Left ventricle myocardium inferior (tissue), 1 donor: Measurements from ENCODE around the gene C14orf119. TPM values are rescaled to one million over a fixed set of nuclear protein-coding genes. Genes with fewer than 3 reads are reported as not detected.
A peak's percentile ranks its signal among the peaks of the same experiment; 100 is the strongest.

Source experiments
- DNase-seq: peaks from one replicate; pipeline ENCODE4 v3.0.0-alpha.2; 2020
- H3K27ac ChIP-seq: fragments of 200-600 bp; replicated peaks from 2 replicates; pipeline ENCODE4 v1.8.0; 2021
- H3K27me3 ChIP-seq: fragments of 200-600 bp; 2 replicates; pipeline ENCODE4 v1.8.0; 2021; ENCODE audit warnings: low read depth
- H3K36me3 ChIP-seq: fragments of 200-600 bp; 2 replicates; pipeline ENCODE4 v1.8.0; 2021
- H3K4me1 ChIP-seq: fragments of 200-600 bp; 2 replicates; pipeline ENCODE4 v1.8.0; 2021
- H3K4me3 ChIP-seq: fragments of 200-600 bp; 2 replicates; pipeline ENCODE4 v1.8.0; 2021; ENCODE audit warnings: mild to moderate bottlenecking, moderate library complexity
- H3K9me3 ChIP-seq: fragments of 200-600 bp; replicated peaks from 2 replicates; pipeline ENCODE4 v1.8.0; 2021
- CTCF ChIP-seq: fragments of 200-600 bp; IDR thresholded peaks from 2 replicates; pipeline ENCODE4 v1.8.0; 2021; ENCODE audit warnings: antibody characterized with exemption, mild to moderate bottlenecking, borderline replicate concordance
- intact Hi-C: fragments of 100-400 bp; cut with micrococcal nuclease; formaldehyde crosslinking; loops from one replicate; pipeline ENCODE4 v1.11.0; 2022
- total RNA-seq: library from RNA; stranded (reverse); fragmentation: NEBNext Ultra II Directional; extraction: Animal tissue kit (Norgen Biotek cat#: 25700); gene quantifications from one replicate; pipeline ENCODE4 v1.2.1, GENCODE V29; 2021
- donor health status: DM: no; HTN: yes; CAD: no; lungs with severe emphysema.

The C14orf119 gene
- total RNA-seq, 1 donor from 2014 or later, result 25.2 TPM

- no peak overlapping the region for H3K27ac ChIP-seq
- no peak for TF ChIP-seq CTCF
- H3K36me3 ChIP-seq, result peaks cover 87% of the 10 kb centered on the region
- H3K9me3 ChIP-seq, result no peaks in the 10 kb centered on the region
- H3K4me1 ChIP-seq, result peaks cover 67% of the 10 kb centered on the region
- intact Hi-C loops, result no loop called here
- H3K27me3 ChIP-seq, result no peaks in the 10 kb centered on the region
- DNase-seq, result no peak
- no peak overlapping the region for H3K4me3 ChIP-seq
These were observed 5.6 kb upstream of the C14orf119 start for GRCh38 chr14:23089498-23090253.

- no peak for TF ChIP-seq CTCF
- no peak for DNase-seq
- H3K36me3 ChIP-seq, result peaks cover 81% of the 10 kb centered on the region
- H3K4me1 ChIP-seq, result peaks cover 69% of the 10 kb centered on the region
- H3K27ac ChIP-seq, result no peak overlapping the region
- intact Hi-C loops, result no loop called here
- H3K9me3 ChIP-seq, result no peaks in the 10 kb centered on the region
- H3K27me3 ChIP-seq, result no peaks in the 10 kb centered on the region
- no peak overlapping the region for H3K4me3 ChIP-seq
These were observed 5.1 kb upstream of the C14orf119 start for GRCh38 chr14:23090254-23090636.

- no peak for DNase-seq
- H3K27me3 ChIP-seq, result no peaks in the 10 kb centered on the region
- H3K36me3 ChIP-seq, result peaks cover 68% of the 10 kb centered on the region
- no peak overlapping the region for H3K27ac ChIP-seq
- H3K4me3 ChIP-seq, result no peak overlapping the region
- intact Hi-C loops, result no loop called here
- peaks cover 73% of the 10 kb centered on the region for H3K4me1 ChIP-seq
- no peak for TF ChIP-seq CTCF
- no peaks in the 10 kb centered on the region for H3K9me3 ChIP-seq
These were observed 3.7 kb upstream of the C14orf119 start for GRCh38 chr14:23091294-23092225.

GRCh38 chr14:23093104-23093503, 2.2 kb upstream of the C14orf119 start:
- Histone ChIP-seq H3K27ac (no peak overlapping the region), H3K4me3 (peak overlapping the region; percentile 90), H3K36me3 (peaks cover 59% of the 10 kb centered on the region), H3K27me3 (no peaks in the 10 kb centered on the region), H3K9me3 (no peaks in the 10 kb centered on the region), H3K4me1 (peaks cover 73% of the 10 kb centered on the region)
- TF ChIP-seq CTCF, result no peak
- intact Hi-C loops, result no loop called here
- DNase-seq, result no peak

GRCh38 chr14:23093526-23093925, 1.8 kb upstream of the C14orf119 start:
- Histone ChIP-seq H3K36me3 (peaks cover 59% of the 10 kb centered on the region), H3K4me3 (peak overlapping the region; percentile 90), H3K27me3 (no peaks in the 10 kb centered on the region), H3K9me3 (no peaks in the 10 kb centered on the region), H3K4me1 (peaks cover 73% of the 10 kb centered on the region), H3K27ac (no peak overlapping the region)
- intact Hi-C loops, result no loop called here
- TF ChIP-seq CTCF, result no peak
- no peak for DNase-seq
